Measurements from ENCODE around the gene SMYD1. TPM values are rescaled to one million over a fixed set of nuclear protein-coding genes. Genes with fewer than 3 reads are reported as not detected.

SMYD1 gene
- total RNA-seq, 3 donors from 2014 or later (not counting 1 experiment from before 2014, with no cell fraction given), result not detected

DNA sequence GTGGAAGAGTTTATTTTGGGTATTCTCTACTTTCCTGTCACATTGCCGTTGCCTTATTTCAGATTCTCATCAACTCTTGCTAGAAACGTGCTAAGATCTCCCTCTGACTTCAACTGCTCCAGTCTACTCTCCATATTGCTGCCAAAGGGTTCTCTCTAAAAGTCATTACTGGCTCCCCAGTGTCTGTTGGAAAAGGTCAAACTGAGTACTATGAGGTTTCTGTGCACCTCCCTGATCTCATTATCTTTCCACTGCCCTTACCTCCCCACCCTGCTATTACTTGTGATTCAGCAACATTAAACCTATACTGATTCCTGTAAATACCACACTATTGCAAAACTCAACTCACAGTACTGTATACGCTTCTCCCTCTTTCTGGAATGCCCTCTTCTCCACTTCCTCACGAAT lies 10.2 kb upstream of the SMYD1 start:
- H3K9me3 ChIP-seq (ENCODE audit: control insufficient read depth, insufficient read depth, low read length), result no peaks in the 10 kb centered on the region
- peaks cover 16% of the 10 kb centered on the region for H3K4me1 ChIP-seq (ENCODE audit: control insufficient read depth, insufficient read depth, low read length)
- DNase-seq (no peak), ATAC-seq (no peak)
- H3K27ac ChIP-seq (ENCODE audit: low read length), result no peak overlapping the region
- Mint-ChIP-seq H3K27ac (peak overlapping the region in 1 of 2 donors; percentile 99), H3K27me3 (ENCODE audit: low read depth in 2 of 2) (no peaks in the 10 kb centered on the region), H3K4me1 (peaks cover 35 to 37% of the 10 kb centered on the region in 2 donors), H3K36me3 (no peaks in the 10 kb centered on the region), H3K9me3 (no peaks in the 10 kb centered on the region), H3K4me3 (peak overlapping the region; percentile 94)
- intact Hi-C loops (cut with micrococcal nuclease), result no loop called here
- TF ChIP-seq, protein P1, sequence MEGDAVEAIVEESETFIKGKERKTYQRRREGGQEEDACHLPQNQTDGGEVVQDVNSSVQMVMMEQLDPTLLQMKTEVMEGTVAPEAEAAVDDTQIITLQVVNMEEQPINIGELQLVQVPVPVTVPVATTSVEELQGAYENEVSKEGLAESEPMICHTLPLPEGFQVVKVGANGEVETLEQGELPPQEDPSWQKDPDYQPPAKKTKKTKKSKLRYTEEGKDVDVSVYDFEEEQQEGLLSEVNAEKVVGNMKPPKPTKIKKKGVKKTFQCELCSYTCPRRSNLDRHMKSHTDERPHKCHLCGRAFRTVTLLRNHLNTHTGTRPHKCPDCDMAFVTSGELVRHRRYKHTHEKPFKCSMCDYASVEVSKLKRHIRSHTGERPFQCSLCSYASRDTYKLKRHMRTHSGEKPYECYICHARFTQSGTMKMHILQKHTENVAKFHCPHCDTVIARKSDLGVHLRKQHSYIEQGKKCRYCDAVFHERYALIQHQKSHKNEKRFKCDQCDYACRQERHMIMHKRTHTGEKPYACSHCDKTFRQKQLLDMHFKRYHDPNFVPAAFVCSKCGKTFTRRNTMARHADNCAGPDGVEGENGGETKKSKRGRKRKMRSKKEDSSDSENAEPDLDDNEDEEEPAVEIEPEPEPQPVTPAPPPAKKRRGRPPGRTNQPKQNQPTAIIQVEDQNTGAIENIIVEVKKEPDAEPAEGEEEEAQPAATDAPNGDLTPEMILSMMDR (IDR thresholded peaks at IDR 0.05), result no peak
- H3K27me3 ChIP-seq (ENCODE audit: control insufficient read depth, insufficient read depth, low read length), result no peaks in the 10 kb centered on the region
- H3K4me3 ChIP-seq (ENCODE audit: low read length), result no peak overlapping the region
- 73% methylated on average over 4 of the region's 4 CpGs for WGBS (ENCODE audit: insufficient coverage)
- no peaks in the 10 kb centered on the region for H3K36me3 ChIP-seq (ENCODE audit: control insufficient read depth, insufficient read depth, low read length)

DNA sequence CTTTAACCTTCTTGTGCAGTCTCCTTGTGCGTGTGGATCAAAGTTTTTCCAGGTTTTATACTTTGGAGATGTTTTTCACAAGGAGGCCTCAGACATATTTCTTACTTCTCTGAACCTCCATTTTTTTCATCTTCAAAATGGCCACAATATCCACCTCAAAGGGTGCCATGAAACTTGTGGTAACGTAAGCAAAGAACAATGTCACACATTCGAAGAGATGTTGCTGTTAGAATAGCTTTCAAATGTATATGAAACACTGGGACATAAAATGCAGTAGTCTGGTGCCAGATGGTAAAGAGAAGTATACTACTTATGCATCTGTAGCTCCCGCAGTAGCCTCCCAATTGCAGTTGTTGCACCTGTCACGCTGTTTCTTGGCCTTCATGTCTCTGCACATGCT lies 9.4 kb upstream of the SMYD1 start:
- 85% methylated on average over 5 of the region's 5 CpGs for WGBS (ENCODE audit: insufficient coverage)
- Histone ChIP-seq H3K27me3 (ENCODE audit: control insufficient read depth, insufficient read depth, low read length) (no peaks in the 10 kb centered on the region), H3K4me1 (ENCODE audit: control insufficient read depth, insufficient read depth, low read length) (peaks cover 16% of the 10 kb centered on the region), H3K9me3 (ENCODE audit: control insufficient read depth, insufficient read depth, low read length) (no peaks in the 10 kb centered on the region), H3K27ac (ENCODE audit: low read length) (no peak overlapping the region), H3K36me3 (ENCODE audit: control insufficient read depth, insufficient read depth, low read length) (no peaks in the 10 kb centered on the region), H3K4me3 (ENCODE audit: low read length) (no peak overlapping the region)
- Mint-ChIP-seq H3K4me3 (peak overlapping the region; percentile 19), H3K27ac (no peak overlapping the region), H3K36me3 (no peaks in the 10 kb centered on the region), H3K4me1 (peaks cover 29 to 30% of the 10 kb centered on the region in 2 donors), H3K27me3 (ENCODE audit: low read depth in 2 of 2) (no peaks in the 10 kb centered on the region), H3K9me3 (no peaks in the 10 kb centered on the region)
- TF ChIP-seq, protein P1 (IDR thresholded peaks at IDR 0.05), result no peak
- DNase-seq (peak in 1 of 2 donors; percentile 25), ATAC-seq (no peak)
- intact Hi-C loops (cut with micrococcal nuclease), result no loop called here

DNA sequence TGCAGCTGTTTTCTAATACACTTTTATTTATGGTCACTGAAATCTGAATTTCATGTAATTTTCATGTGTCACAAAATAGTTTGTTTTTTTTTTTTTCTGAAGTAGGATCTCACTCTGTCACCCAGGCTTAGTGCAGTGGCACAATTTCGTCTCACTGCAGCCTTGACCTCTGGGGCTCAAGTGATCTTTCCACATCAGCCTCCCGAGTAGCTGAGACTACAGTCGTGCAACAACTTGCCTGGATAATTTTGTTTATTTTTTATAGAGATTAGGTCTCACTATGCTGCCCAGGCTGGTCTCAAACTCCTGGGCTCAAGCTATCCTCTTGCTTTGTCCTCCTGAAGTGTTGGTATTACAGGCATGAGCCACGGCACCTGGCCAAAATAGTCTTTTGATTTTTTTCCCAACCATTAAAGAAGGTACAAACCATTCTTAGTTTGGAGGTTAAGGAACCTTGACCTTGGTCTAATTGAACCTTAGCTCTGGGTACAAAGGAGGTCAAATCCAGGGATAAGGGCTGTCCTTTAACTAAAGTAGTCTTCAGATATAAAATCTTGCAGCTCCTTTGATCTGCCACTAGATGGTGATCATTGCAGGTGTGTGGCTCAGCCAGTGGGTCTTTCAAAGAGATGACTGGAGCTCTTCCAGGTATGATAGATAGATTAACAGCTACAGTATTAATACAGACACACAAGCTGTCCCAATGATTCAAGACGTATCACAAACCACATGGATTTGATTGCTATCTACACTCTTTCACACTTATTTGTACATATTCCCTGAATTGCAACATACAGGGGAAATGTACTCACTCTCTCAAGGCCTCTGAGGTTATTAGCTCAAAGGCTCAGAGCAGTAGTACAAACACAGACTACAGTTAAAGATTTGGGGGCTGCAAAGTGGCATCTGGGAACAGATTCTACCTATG lies 7.4 kb upstream of the SMYD1 start:
- Histone ChIP-seq H3K4me3 (ENCODE audit: low read length) (no peak overlapping the region), H3K27me3 (ENCODE audit: control insufficient read depth, insufficient read depth, low read length) (no peaks in the 10 kb centered on the region), H3K36me3 (ENCODE audit: control insufficient read depth, insufficient read depth, low read length) (no peaks in the 10 kb centered on the region), H3K4me1 (ENCODE audit: control insufficient read depth, insufficient read depth, low read length) (peaks cover 5% of the 10 kb centered on the region), H3K9me3 (ENCODE audit: control insufficient read depth, insufficient read depth, low read length) (no peaks in the 10 kb centered on the region), H3K27ac (ENCODE audit: low read length) (no peak overlapping the region)
- intact Hi-C loops (cut with micrococcal nuclease), result loop anchor here (1.0 kb wide), 1 partner anchor 100 kb away; no protein-coding TSS in a partner anchor
- H3K4me1 Mint-ChIP-seq, result peaks cover 9 to 10% of the 10 kb centered on the region in 2 donors
- H3K9me3 Mint-ChIP-seq, result no peaks in the 10 kb centered on the region
- no peaks in the 10 kb centered on the region for H3K27me3 Mint-ChIP-seq (ENCODE audit: low read depth in 2 of 2)
- H3K27ac Mint-ChIP-seq, result no peak overlapping the region
- H3K4me3 Mint-ChIP-seq, result no peak overlapping the region
- WGBS (ENCODE audit: insufficient coverage), result 68% methylated on average over 5 of the region's 5 CpGs
- ATAC-seq (peak in 2 of 3 donors; percentile 17 to 26), DNase-seq (peak in 1 of 2 donors; percentile 71)
- H3K36me3 Mint-ChIP-seq, result no peaks in the 10 kb centered on the region
- TF ChIP-seq, protein P1 (IDR thresholded peaks at IDR 0.05), result peak; percentile 76

All from natural killer cell (primary cell).